ENCODE data around the gene PCDHGC3.

The PCDHGC3 gene

DNA sequence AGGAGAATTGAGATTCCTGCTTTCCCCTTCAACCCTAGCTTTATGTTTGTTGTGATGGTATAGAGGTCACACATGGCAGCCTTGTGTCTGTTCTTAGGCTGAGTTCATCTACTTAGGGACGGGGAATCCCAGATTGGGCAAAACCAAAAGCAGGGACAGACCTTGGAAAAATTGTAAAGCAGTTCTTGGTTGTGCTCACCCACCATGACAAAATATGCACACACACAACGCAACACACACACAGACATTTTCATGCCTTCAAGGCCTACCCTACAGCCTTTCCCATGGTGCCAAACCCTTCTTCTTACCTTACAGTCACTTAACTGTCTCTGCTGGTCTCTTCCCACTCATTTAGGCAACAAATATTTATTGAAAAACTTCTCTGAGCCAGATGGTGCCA is 27.9 kb downstream of the PCDHGC3 start:
- WGBS, 2 donors (ENCODE audit: extremely low coverage in 2 of 2, insufficient read length in 2 of 2, insufficient replicate concordance in 1 of 2), result no CpG with 5 or more reads among the region's 2 CpGs
- Histone ChIP-seq H3K18ac (ENCODE audit: low read length) (no peak overlapping the region), H3K27me3 (ENCODE audit: control insufficient read depth in 3 of 3, insufficient read depth in 3 of 3, low read depth in 1 of 3, low read length in 3 of 3) (no peaks in the 10 kb centered on the region), H2BK5ac (ENCODE audit: low read length) (no peak overlapping the region), H2BK12ac (ENCODE audit: low read length) (no peak overlapping the region), H2BK15ac (ENCODE audit: low read length) (no peak overlapping the region), H3K79me1 (ENCODE audit: low read depth, low read length) (peaks cover 3% of the 10 kb centered on the region), H2BK120ac (ENCODE audit: low read depth, low read length) (no peak overlapping the region), H3K4me2 (ENCODE audit: insufficient read depth, low read length, poor library complexity, severe bottlenecking) (no peak overlapping the region), H2AFZ (ENCODE audit: low read length) (no peak overlapping the region), H3K4ac (ENCODE audit: low read length) (no peak overlapping the region), H3K4me3 (ENCODE audit: low read length in 2 of 2) (no peak overlapping the region), H2AK5ac (ENCODE audit: low read depth, low read length) (no peak overlapping the region), H3K9ac (ENCODE audit: low read depth, low read length, poor library complexity) (no peak overlapping the region), H4K91ac (ENCODE audit: low read depth, low read length, poor library complexity) (no peak overlapping the region), H3K14ac (ENCODE audit: low read length) (no peak overlapping the region), H3K4me1 (ENCODE audit: control insufficient read depth in 2 of 2, insufficient read depth in 1 of 2, low read depth in 1 of 2, low read length in 2 of 2) (peaks cover 17 to 27% of the 10 kb centered on the region in 2 donors), H3K27ac (replicated peaks; ENCODE audit: low read length) (no peak overlapping the region), H4K8ac (ENCODE audit: low read depth, low read length) (no peak overlapping the region), H3K9me3 (replicated peaks in 1 of 2; ENCODE audit: control insufficient read depth in 2 of 2, insufficient read depth in 1 of 2, low read depth in 1 of 2, low read length in 2 of 2) (peaks cover 0 to 4% of the 10 kb centered on the region in 2 donors), H3K23ac (ENCODE audit: low read depth, low read length, poor library complexity) (no peak overlapping the region), H3K36me3 (replicated peaks in 1 of 2; ENCODE audit: control insufficient read depth in 2 of 2, insufficient read depth in 2 of 2, low read length in 2 of 2) (peaks cover 15 to 21% of the 10 kb centered on the region in 2 donors)
- DNase-seq (ENCODE audit: low spot score), result no peak

DNA sequence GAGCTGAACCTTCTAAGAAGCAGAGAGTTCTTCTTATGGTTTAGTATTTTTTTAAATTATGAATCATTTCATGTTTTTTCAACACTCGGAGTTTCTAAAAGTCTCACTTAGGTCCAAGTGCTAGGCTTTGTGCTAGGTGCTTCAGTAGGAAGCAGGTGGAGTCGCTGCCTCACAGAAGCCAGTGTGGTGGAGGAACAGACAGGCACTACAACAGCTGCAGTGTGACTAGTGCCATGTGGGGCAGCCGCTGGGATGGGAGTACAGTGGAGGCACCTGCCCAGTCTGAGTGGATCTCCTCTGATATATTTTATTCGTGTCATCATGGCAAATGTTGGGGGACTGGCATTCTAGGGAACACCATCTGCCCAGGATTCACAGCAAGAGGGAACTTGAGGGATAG is 28.4 kb downstream of the PCDHGC3 start:
- Histone ChIP-seq H2BK5ac (ENCODE audit: low read length) (no peak overlapping the region), H3K4ac (ENCODE audit: low read length) (no peak overlapping the region), H3K23ac (ENCODE audit: low read depth, low read length, poor library complexity) (peak overlapping the region; percentile 60), H3K9ac (ENCODE audit: low read depth, low read length, poor library complexity) (no peak overlapping the region), H3K18ac (ENCODE audit: low read length) (peak overlapping the region; percentile 59), H3K14ac (ENCODE audit: low read length) (no peak overlapping the region), H3K36me3 (replicated peaks in 1 of 2; ENCODE audit: control insufficient read depth in 2 of 2, insufficient read depth in 2 of 2, low read length in 2 of 2) (peaks cover 12 to 21% of the 10 kb centered on the region in 2 donors), H3K4me1 (ENCODE audit: control insufficient read depth in 2 of 2, insufficient read depth in 1 of 2, low read depth in 1 of 2, low read length in 2 of 2) (peaks cover 19 to 31% of the 10 kb centered on the region in 2 donors), H2AFZ (ENCODE audit: low read length) (no peak overlapping the region), H2BK15ac (ENCODE audit: low read length) (no peak overlapping the region), H2BK12ac (ENCODE audit: low read length) (no peak overlapping the region), H4K8ac (ENCODE audit: low read depth, low read length) (no peak overlapping the region), H3K4me2 (ENCODE audit: insufficient read depth, low read length, poor library complexity, severe bottlenecking) (no peak overlapping the region), H3K27ac (replicated peaks; ENCODE audit: low read length) (no peak overlapping the region), H2AK5ac (ENCODE audit: low read depth, low read length) (no peak overlapping the region), H4K91ac (ENCODE audit: low read depth, low read length, poor library complexity) (no peak overlapping the region), H3K9me3 (replicated peaks in 1 of 2; ENCODE audit: control insufficient read depth in 2 of 2, insufficient read depth in 1 of 2, low read depth in 1 of 2, low read length in 2 of 2) (peaks cover 0 to 4% of the 10 kb centered on the region in 2 donors), H3K27me3 (ENCODE audit: control insufficient read depth in 3 of 3, insufficient read depth in 3 of 3, low read depth in 1 of 3, low read length in 3 of 3) (no peaks in the 10 kb centered on the region), H3K79me1 (ENCODE audit: low read depth, low read length) (peaks cover 3% of the 10 kb centered on the region), H2BK120ac (ENCODE audit: low read depth, low read length) (peak overlapping the region; percentile 47), H3K4me3 (ENCODE audit: low read length in 2 of 2) (no peak overlapping the region)
- no peak for DNase-seq (ENCODE audit: low spot score)
- no CpG with 5 or more reads among the region's 4 CpGs for WGBS, 2 donors (ENCODE audit: extremely low coverage in 2 of 2, insufficient read length in 2 of 2, insufficient replicate concordance in 1 of 2)

DNA sequence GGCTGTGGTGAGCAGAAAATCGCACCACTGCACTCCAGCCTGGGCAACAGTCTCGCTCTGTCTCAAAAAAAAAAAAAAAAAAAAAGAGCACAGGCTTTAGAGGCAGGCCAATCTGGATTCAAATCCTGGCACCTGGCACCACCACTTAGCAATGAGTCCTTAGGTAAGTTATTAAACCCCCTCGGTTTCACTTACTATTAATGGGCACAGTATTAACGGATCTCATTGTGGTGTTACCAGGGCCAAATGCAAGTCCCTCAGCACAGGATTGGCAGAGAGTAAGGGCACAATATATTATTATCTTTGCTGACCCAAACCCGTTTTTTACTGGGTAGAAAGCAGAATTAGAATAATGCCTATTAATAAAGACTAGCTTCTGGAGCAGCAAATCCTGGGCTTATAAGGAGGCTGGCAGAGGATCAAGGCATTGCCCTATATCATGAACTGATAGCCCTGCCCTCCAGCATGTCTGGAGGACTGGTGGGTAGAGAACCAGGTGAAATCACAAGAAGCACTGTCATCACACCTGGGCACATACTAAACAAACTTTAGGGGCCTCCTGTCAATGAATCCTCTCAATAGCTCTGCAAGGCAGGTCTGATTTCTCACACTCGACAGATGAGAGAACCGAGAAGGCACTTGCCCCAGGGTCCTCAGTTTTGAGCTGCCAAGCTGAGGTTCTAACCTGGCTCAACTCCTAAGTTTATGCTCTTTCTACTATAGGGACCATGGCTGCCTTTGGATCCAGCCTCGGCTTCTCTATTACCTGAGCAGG is 30.8 kb downstream of the PCDHGC3 start:
- WGBS, 2 donors (ENCODE audit: extremely low coverage in 2 of 2, insufficient read length in 2 of 2, insufficient replicate concordance in 1 of 2), result no CpG with 5 or more reads among the region's 8 CpGs
- Histone ChIP-seq H3K4me1 (ENCODE audit: control insufficient read depth in 2 of 2, insufficient read depth in 1 of 2, low read depth in 1 of 2, low read length in 2 of 2) (peaks cover 29 to 30% of the 10 kb centered on the region in 2 donors), H3K18ac (ENCODE audit: low read length) (peak overlapping the region; percentile 63), H3K23ac (ENCODE audit: low read depth, low read length, poor library complexity) (no peak overlapping the region), H2BK15ac (ENCODE audit: low read length) (no peak overlapping the region), H3K27me3 (ENCODE audit: control insufficient read depth in 3 of 3, insufficient read depth in 3 of 3, low read depth in 1 of 3, low read length in 3 of 3) (no peaks in the 10 kb centered on the region), H4K8ac (ENCODE audit: low read depth, low read length) (no peak overlapping the region), H3K14ac (ENCODE audit: low read length) (no peak overlapping the region), H2BK12ac (ENCODE audit: low read length) (no peak overlapping the region), H2AFZ (ENCODE audit: low read length) (no peak overlapping the region), H3K9me3 (replicated peaks in 1 of 2; ENCODE audit: control insufficient read depth in 2 of 2, insufficient read depth in 1 of 2, low read depth in 1 of 2, low read length in 2 of 2) (peaks cover 0 to 2% of the 10 kb centered on the region in 2 donors), H3K4ac (ENCODE audit: low read length) (no peak overlapping the region), H3K27ac (replicated peaks; ENCODE audit: low read length) (no peak overlapping the region), H3K4me2 (ENCODE audit: insufficient read depth, low read length, poor library complexity, severe bottlenecking) (no peak overlapping the region), H3K36me3 (replicated peaks in 1 of 2; ENCODE audit: control insufficient read depth in 2 of 2, insufficient read depth in 2 of 2, low read length in 2 of 2) (peaks cover 29 to 38% of the 10 kb centered on the region in 2 donors), H4K91ac (ENCODE audit: low read depth, low read length, poor library complexity) (no peak overlapping the region), H2BK5ac (ENCODE audit: low read length) (no peak overlapping the region), H3K79me1 (ENCODE audit: low read depth, low read length) (peaks cover 3% of the 10 kb centered on the region), H3K9ac (ENCODE audit: low read depth, low read length, poor library complexity) (no peak overlapping the region), H2AK5ac (ENCODE audit: low read depth, low read length) (no peak overlapping the region), H3K4me3 (ENCODE audit: low read length in 2 of 2) (no peak overlapping the region), H2BK120ac (ENCODE audit: low read depth, low read length) (no peak overlapping the region)
- DNase-seq (ENCODE audit: low spot score), result no peak

DNA sequence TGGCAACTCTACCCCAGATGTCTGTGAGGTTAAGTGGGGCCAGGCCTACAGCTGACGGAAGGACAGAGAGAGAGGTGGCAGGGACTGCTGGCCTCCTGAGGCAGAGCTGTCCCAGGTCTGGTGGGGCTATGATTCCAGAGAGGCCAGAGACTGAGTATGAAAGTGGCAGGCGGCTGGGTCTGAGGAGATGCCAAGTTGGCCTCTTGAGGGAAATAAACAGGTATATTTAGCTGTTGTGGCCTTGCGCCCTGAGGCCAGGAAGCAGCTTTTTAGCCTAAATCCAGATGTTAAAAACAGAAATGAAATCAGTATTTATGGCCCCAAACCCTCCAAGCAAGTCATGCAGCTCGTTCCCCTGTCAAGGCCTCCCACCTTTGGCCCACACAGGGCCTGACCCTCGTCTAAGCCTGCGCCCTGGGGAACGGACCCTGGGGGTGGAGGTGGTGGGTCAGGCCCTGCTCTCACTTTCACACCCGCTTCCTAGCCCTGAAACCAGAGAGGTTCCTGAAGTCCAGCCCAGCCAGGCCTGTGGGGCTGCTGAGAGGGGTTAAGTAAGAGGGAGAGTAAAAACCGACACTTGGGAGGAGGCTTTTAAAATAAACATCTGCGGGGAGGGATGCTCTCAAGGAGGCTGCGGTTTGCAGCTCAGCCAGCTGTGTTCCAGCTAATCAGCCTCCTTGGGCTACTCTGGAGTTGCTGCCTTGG is 31.8 kb downstream of the PCDHGC3 start:
- Histone ChIP-seq H2BK120ac (ENCODE audit: low read depth, low read length) (peak overlapping the region; percentile 56), H3K36me3 (replicated peaks in 1 of 2; ENCODE audit: control insufficient read depth in 2 of 2, insufficient read depth in 2 of 2, low read length in 2 of 2) (peaks cover 33 to 48% of the 10 kb centered on the region in 2 donors), H3K4me1 (ENCODE audit: control insufficient read depth in 2 of 2, insufficient read depth in 1 of 2, low read depth in 1 of 2, low read length in 2 of 2) (peaks cover 27 to 29% of the 10 kb centered on the region in 2 donors), H2BK5ac (ENCODE audit: low read length) (peak overlapping the region; percentile 82), H3K9me3 (replicated peaks in 1 of 2; ENCODE audit: control insufficient read depth in 2 of 2, insufficient read depth in 1 of 2, low read depth in 1 of 2, low read length in 2 of 2) (peaks cover 0 to 2% of the 10 kb centered on the region in 2 donors), H3K27ac (replicated peaks; ENCODE audit: low read length) (peak overlapping the region; percentile 92), H4K91ac (ENCODE audit: low read depth, low read length, poor library complexity) (no peak overlapping the region), H3K27me3 (ENCODE audit: control insufficient read depth in 3 of 3, insufficient read depth in 3 of 3, low read depth in 1 of 3, low read length in 3 of 3) (no peaks in the 10 kb centered on the region), H3K4me2 (ENCODE audit: insufficient read depth, low read length, poor library complexity, severe bottlenecking) (no peak overlapping the region), H3K23ac (ENCODE audit: low read depth, low read length, poor library complexity) (no peak overlapping the region), H2AK5ac (ENCODE audit: low read depth, low read length) (peak overlapping the region; percentile 83), H3K4me3 (ENCODE audit: low read length in 2 of 2) (no peak overlapping the region), H2BK15ac (ENCODE audit: low read length) (peak overlapping the region; percentile 40), H2AFZ (ENCODE audit: low read length) (no peak overlapping the region), H3K18ac (ENCODE audit: low read length) (peak overlapping the region; percentile 91), H3K79me1 (ENCODE audit: low read depth, low read length) (no peaks in the 10 kb centered on the region), H3K14ac (ENCODE audit: low read length) (no peak overlapping the region), H3K4ac (ENCODE audit: low read length) (no peak overlapping the region), H4K8ac (ENCODE audit: low read depth, low read length) (no peak overlapping the region), H2BK12ac (ENCODE audit: low read length) (peak overlapping the region; percentile 18), H3K9ac (ENCODE audit: low read depth, low read length, poor library complexity) (peak overlapping the region; percentile 53)
- DNase-seq (ENCODE audit: low spot score), result no peak
- no CpG with 5 or more reads among the region's 11 CpGs for WGBS, 2 donors (ENCODE audit: extremely low coverage in 2 of 2, insufficient read length in 2 of 2, insufficient replicate concordance in 1 of 2)

Data from neuronal stem cell (in vitro differentiated cells).